ENCODE data around the gene PPP1R3E.

Gene PPP1R3E

DNA sequence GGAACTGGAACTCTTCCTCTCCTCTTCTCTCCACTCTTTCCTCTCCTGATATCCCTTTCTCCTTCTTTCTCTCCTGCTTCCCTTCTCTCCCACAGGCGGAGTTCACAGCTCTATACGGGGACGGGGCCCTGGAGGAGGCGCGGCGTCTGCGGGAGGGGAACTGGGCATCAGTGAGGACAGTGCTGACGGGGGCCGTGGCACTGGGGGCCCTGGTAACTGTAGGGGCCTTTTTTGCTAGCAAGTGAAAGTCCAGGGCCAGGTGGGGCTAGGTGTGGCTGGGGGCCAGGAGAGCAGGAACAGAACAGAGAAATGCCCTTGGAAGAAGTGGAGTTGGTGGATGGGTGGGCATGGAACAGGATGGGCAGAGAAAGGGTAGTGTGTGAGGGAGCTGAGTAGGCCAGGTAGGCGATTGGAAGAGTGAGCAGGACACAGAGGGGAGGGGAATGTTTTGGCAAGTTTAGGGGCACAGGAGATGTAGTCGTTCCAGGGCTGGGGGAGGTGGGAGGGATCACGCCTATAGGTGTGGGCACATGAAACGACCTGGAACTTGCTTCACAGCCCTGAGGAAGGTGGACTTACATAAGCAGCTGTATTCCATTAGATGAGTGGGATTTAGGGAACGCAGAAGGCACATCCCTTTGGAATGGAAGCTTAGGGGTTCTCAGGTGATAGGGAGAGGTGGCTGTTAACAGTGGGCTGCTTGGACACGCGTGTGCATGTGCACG lies 6.2 kb upstream of the PPP1R3E start:
- Histone ChIP-seq H3K4me1 (ENCODE audit: insufficient read depth, low read length) (no peaks in the 10 kb centered on the region; the same call in 1 of the 2 replicates), H3K9me3 (ENCODE audit: control insufficient read depth, insufficient read depth, low read length) (no peaks in the 10 kb centered on the region), H3K36me3 (ENCODE audit: insufficient read depth, low read length) (no peaks in the 10 kb centered on the region), H3K9ac (ENCODE audit: low read depth, low read length) (no peak overlapping the region)

GRCh38 chr14:23307687-23308644 lies 5.3 kb upstream of the PPP1R3E start:
- Histone ChIP-seq H3K9me3 (ENCODE audit: control insufficient read depth, insufficient read depth, low read length) (no peaks in the 10 kb centered on the region), H3K4me1 (ENCODE audit: insufficient read depth, low read length) (no peaks in the 10 kb centered on the region; the same call in 1 of the 2 replicates), H3K9ac (ENCODE audit: low read depth, low read length) (peak overlapping the region; percentile 94; the same call in 1 of the 2 replicates), H3K36me3 (ENCODE audit: insufficient read depth, low read length) (no peaks in the 10 kb centered on the region)

- peak overlapping the region; percentile 94 for H3K9ac ChIP-seq (ENCODE audit: low read depth, low read length)
- no peaks in the 10 kb centered on the region for H3K9me3 ChIP-seq (ENCODE audit: control insufficient read depth, insufficient read depth, low read length)
- no peaks in the 10 kb centered on the region for H3K36me3 ChIP-seq (ENCODE audit: insufficient read depth, low read length)
- H3K4me1 ChIP-seq (ENCODE audit: insufficient read depth, low read length), result no peaks in the 10 kb centered on the region; the same call in 1 of the 2 replicates
Measured at GRCh38 chr14:23307146-23307530, 4.5 kb upstream of the PPP1R3E start.

DNA sequence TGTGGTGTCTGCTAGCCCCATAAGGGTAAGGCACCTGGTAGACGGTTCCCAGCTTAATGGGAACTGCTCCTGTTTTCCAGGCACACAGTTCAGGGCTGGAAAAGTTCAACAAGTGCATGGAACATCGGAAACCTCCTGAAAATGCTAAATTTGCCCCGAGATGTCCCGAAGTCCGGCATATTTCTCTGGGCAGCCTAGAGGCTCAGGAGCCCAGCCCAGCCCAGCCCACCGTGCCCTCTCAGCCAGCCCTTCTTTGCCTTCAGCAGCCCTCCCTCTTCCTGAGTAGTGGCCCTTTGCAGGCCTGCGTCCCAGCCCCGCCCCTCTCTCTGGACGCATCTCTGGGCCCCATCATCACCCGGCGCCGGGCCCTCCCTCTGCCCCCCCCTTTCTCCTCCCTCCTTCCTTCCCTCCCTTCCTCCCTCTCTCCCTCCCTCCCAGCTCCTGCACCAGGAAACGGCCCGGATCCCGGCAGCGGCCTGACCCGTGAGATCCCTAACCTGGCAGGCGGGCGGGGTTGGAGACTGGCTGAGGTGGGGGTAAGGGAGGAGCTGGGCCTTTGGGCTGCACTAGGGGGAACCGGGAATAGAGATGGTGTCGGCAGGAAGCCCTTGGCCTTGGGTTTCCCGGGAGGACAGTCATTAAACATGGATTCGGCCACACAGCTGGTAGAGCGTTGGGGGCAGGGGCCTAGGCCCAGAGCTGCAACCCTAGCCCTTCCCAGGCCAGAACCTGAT lies 3.9 kb upstream of the PPP1R3E start, which contains the start of gene BCL2L2:
Gene BCL2L2, plus strand, starts transcription at position 422 of the 734 bp plus-strand sequence. CDS start 935 bp downstream, outside the sequence.
- Histone ChIP-seq H3K9me3 (ENCODE audit: control insufficient read depth, insufficient read depth, low read length) (no peaks in the 10 kb centered on the region), H3K4me1 (ENCODE audit: insufficient read depth, low read length) (no peaks in the 10 kb centered on the region; the same call in 1 of the 2 replicates), H3K36me3 (ENCODE audit: insufficient read depth, low read length) (no peaks in the 10 kb centered on the region), H3K9ac (ENCODE audit: low read depth, low read length) (peak within 1 kb of the TSS; percentile 94)

DNA sequence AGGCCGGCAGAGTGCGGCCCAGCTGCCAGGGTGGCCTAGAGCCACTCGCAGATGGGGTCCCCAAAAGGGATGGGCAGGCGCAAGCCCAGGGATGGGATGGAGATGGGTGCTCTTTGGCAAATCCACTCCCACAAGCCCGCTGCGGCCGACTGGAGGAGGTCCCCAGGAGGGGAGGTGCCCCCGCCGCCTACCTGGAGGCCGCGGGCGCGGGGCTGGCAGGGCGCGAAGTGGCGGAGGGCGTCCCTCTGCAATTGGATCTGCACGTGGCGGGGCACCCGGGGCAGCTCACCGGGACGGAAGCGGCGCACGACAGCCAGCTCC lies 730 bp downstream of the PPP1R3E start:
- H3K4me1 ChIP-seq (ENCODE audit: insufficient read depth, low read length), result no peaks in the 10 kb centered on the region; the same call in 1 of the 2 replicates
- no peaks in the 10 kb centered on the region for H3K36me3 ChIP-seq (ENCODE audit: insufficient read depth, low read length)
- no peaks in the 10 kb centered on the region for H3K9me3 ChIP-seq (ENCODE audit: control insufficient read depth, insufficient read depth, low read length)
- H3K9ac ChIP-seq (ENCODE audit: low read depth, low read length), result peak overlapping the region; percentile 74; the same call in 1 of the 2 replicates

- H3K9ac ChIP-seq (ENCODE audit: low read depth, low read length), result peak overlapping the region; percentile 74
- no peaks in the 10 kb centered on the region for H3K36me3 ChIP-seq (ENCODE audit: insufficient read depth, low read length)
- H3K9me3 ChIP-seq (ENCODE audit: control insufficient read depth, insufficient read depth, low read length), result no peaks in the 10 kb centered on the region
- no peaks in the 10 kb centered on the region; the same call in 1 of the 2 replicates for H3K4me1 ChIP-seq (ENCODE audit: insufficient read depth, low read length)
Measured at GRCh38 chr14:23301288-23301968, 1.2 kb downstream of the PPP1R3E start.

- no peaks in the 10 kb centered on the region; the same call in 1 of the 2 replicates for H3K4me1 ChIP-seq (ENCODE audit: insufficient read depth, low read length)
- H3K36me3 ChIP-seq (ENCODE audit: insufficient read depth, low read length), result no peaks in the 10 kb centered on the region
- H3K9ac ChIP-seq (ENCODE audit: low read depth, low read length), result peak overlapping the region; percentile 47
- no peaks in the 10 kb centered on the region for H3K9me3 ChIP-seq (ENCODE audit: control insufficient read depth, insufficient read depth, low read length)
Measured at GRCh38 chr14:23300687-23301223, 1.9 kb downstream of the PPP1R3E start.

DNA sequence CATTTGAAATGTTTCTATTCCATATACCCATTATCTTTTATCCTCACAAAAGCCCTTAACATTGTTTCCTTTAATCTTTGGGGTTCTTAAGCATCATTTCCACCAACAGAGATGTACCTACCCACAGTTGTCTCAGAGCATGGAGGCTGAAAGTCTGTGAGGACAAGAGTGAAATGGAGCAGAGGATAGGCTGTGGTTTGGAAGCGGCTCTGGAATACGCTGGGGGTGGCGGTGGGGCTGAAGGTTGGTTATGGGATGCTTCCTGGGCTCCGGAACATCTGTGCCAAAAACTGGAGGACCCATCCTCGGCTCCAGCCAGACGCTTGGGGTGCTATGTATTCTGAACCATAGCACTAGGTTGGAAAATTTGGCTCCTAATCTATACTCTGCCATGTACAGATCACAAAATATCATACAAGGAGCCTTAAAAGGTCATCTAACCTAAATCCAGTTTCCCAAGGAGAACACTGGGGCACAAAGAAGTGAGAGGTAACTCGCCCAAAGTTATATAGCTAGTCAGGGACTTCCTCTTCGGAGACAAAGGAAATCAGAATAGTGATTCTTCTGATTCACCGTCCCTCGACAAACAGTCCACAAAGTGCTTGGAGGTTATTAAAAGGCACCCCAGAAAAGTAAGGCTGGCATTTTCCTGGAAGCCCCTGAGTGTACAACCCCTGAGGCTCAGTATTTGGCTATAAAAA lies 2.5 kb downstream of the PPP1R3E start:
- H3K9ac ChIP-seq (ENCODE audit: low read depth, low read length), result peak overlapping the region; percentile 47; the same call in 1 of the 2 replicates

GRCh38 chr14:23299211-23299957 lies 3.3 kb downstream of the PPP1R3E start:
- no peaks in the 10 kb centered on the region; the same call in 1 of the 2 replicates for H3K4me1 ChIP-seq (ENCODE audit: insufficient read depth, low read length)
- no peaks in the 10 kb centered on the region for H3K9me3 ChIP-seq (ENCODE audit: control insufficient read depth, insufficient read depth, low read length)
- no peaks in the 10 kb centered on the region for H3K36me3 ChIP-seq (ENCODE audit: insufficient read depth, low read length)
- no peak overlapping the region for H3K9ac ChIP-seq (ENCODE audit: low read depth, low read length)

More for the DNA sequence above, 2.5 kb downstream of the PPP1R3E start:
- no peaks in the 10 kb centered on the region for H3K36me3 ChIP-seq (ENCODE audit: insufficient read depth, low read length)
- no peaks in the 10 kb centered on the region for H3K9me3 ChIP-seq (ENCODE audit: control insufficient read depth, insufficient read depth, low read length)
- no peaks in the 10 kb centered on the region; the same call in 1 of the 2 replicates for H3K4me1 ChIP-seq (ENCODE audit: insufficient read depth, low read length)

DNA sequence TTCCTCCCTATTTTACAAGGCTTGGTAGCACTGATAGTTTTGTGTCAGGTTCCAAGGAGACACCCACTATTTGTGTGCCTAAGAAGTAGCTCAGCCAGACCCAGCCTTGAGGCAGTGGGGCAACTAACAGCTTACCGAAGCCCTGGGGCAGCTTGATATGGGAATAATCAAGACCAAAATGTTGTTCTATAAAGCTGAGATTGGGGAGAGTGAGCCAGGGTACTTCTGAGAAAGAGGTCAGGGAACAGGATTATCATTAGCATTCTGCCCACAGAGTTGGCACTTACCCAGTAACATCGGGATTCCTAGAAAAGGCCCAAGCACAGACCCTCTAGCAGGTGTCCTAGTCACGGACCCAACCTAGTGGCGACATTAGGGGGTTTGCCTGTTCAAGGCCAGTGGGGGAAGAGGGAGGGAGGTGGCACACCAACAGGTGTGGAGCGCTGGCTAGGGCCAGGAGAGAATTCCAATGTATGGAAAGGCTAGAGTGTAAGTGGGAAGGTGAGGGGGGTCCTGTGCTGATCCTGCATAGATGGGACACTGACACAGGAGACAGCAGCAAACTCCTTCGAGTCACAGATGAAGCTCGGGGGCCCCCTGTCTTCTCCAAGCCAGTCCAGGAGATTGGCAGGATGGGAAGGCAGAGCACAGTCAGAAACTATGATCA lies 4.9 kb downstream of the PPP1R3E start:
- Histone ChIP-seq H3K36me3 (ENCODE audit: insufficient read depth, low read length) (no peaks in the 10 kb centered on the region), H3K9ac (ENCODE audit: low read depth, low read length) (no peak overlapping the region), H3K9me3 (ENCODE audit: control insufficient read depth, insufficient read depth, low read length) (no peaks in the 10 kb centered on the region), H3K4me1 (ENCODE audit: insufficient read depth, low read length) (no peaks in the 10 kb centered on the region; the same call in 1 of the 2 replicates)

GRCh38 chr14:23297096-23297495 lies 5.6 kb downstream of the PPP1R3E start:
- Histone ChIP-seq H3K36me3 (ENCODE audit: insufficient read depth, low read length) (no peaks in the 10 kb centered on the region), H3K4me1 (ENCODE audit: insufficient read depth, low read length) (no peaks in the 10 kb centered on the region; the same call in 1 of the 2 replicates), H3K9ac (ENCODE audit: low read depth, low read length) (no peak overlapping the region), H3K9me3 (ENCODE audit: control insufficient read depth, insufficient read depth, low read length) (no peaks in the 10 kb centered on the region)
